K562 (cell line): ENCODE measurements around the gene LMBRD1. TPM values are rescaled to one million over a fixed set of nuclear protein-coding genes. Genes with fewer than 3 reads are reported as not detected.

ENCODE experiments used
- ATAC-seq: fragments of 200-7000 bp; cut with Tn5 transposase; 3 replicates; pipeline ENCODE4 v1.9.1; 2020; ENCODE audit warnings: moderate library complexity
- BruUV-seq: library from RNA; stranded (reverse); fragments of 400-500 nt; replicated peaks from 2 replicates; lab custom pipeline; 2021; lab: Mats Ljungman, UMichigan
- CTCF ChIA-PET: fragments of 300-600 bp; formaldehyde crosslinking; extraction: SDS; loops from one replicate; lab custom pipeline; 2021; ENCODE audit warnings: low intra/inter-chr PET ratio; lab: Yijun Ruan, JAX
- POLR2A ChIA-PET: fragments of 300-600, 350-650 bp; sonication (Branson Sonifier 250); formaldehyde crosslinking; extraction: SDS; loops from one replicate; lab custom pipeline; 2021; ENCODE audit warnings: antibody characterized with exemption, inconsistent platforms; lab: Yijun Ruan, JAX
- DNase-seq, 4 experiments: peaks; one replicate each; pipeline versions ENCODE4 v3.0.0 to v3.0.0-alpha.2; 2011 to 2018; ENCODE audit warnings: low spot score in 3 of 4, mixed read lengths in 3 of 4; ENCODE audit errors: extremely low read depth in 1 of 4
- FAIRE-seq: peaks from 2 replicates; lab custom pipeline; 2011; peaks lifted over from hg19 to GRCh38; lab: Jason Lieb, UNC
- H2AFZ ChIP-seq: 2 replicates; pipeline ENCODE4 v1.6.0; 2011; ENCODE audit warnings: low read depth, low read length, control low read depth, inconsistent platforms
- H3K27ac ChIP-seq: fragments of 200-600 bp; 3 replicates; pipeline ENCODE4 v1.8.0; 2011; ENCODE audit warnings: low read depth, mild to moderate bottlenecking, control low read depth, inconsistent platforms, low read length, moderate library complexity, mixed read lengths; ENCODE audit errors: extremely low read depth
- H3K27me3 ChIP-seq, 2 experiments: fragments of 300-600 bp in 1 of 2; 2 replicates in 1 of 2; 3 replicates in 1 of 2; pipeline versions ENCODE4 v1.6.0 to v1.8.0; 2011; ENCODE audit warnings: inconsistent platforms in 2 of 2, low read length in 2 of 2, mild to moderate bottlenecking in 1 of 2, mixed read lengths in 1 of 2, moderate library complexity in 1 of 2; ENCODE audit not compliant: control insufficient read depth in 2 of 2, insufficient read depth in 2 of 2
- H3K36me3 ChIP-seq: fragments of 300-600 bp; 3 replicates; pipeline ENCODE4 v1.8.0; 2011; ENCODE audit warnings: mild to moderate bottlenecking, low read length, inconsistent platforms; ENCODE audit not compliant: control insufficient read depth, insufficient read depth
- H3K4me1 ChIP-seq, 2 experiments: fragments of 200-600 bp in 1 of 2; replicated peaks in 1 of 2; 2 replicates in 1 of 2; 3 replicates in 1 of 2; pipeline versions ENCODE4 v1.5.1 to v1.8.0; 2011; ENCODE audit warnings: inconsistent platforms in 2 of 2, low read length in 2 of 2, mild to moderate bottlenecking in 1 of 2, mixed read lengths in 1 of 2, moderate library complexity in 1 of 2; ENCODE audit not compliant: control insufficient read depth in 2 of 2, insufficient read depth in 2 of 2
- H3K4me2 ChIP-seq: 2 replicates; pipeline ENCODE4 v1.6.1; 2011; ENCODE audit warnings: low read length, control low read depth, inconsistent platforms, mixed read lengths; ENCODE audit not compliant: insufficient read depth
- H3K4me3 ChIP-seq: fragments of 200-600 bp; sonication (generic), shearing (Covaris generic); 2 replicates; pipeline ENCODE4 v1.5.1; 2016; ENCODE audit warnings: control low read depth, inconsistent platforms
- H3K79me2 ChIP-seq: fragments of 200-600 bp; 3 replicates; pipeline ENCODE4 v1.8.0; 2011; ENCODE audit warnings: low read length, inconsistent platforms; ENCODE audit not compliant: control insufficient read depth, insufficient read depth
- H3K9ac ChIP-seq, 2 experiments: 2 replicates each; pipeline versions ENCODE4 v1.6.0 to v1.6.1; 2011; ENCODE audit warnings: low read depth in 2 of 2, low read length in 2 of 2, control low read depth in 1 of 2, inconsistent platforms in 1 of 2, mild to moderate bottlenecking in 1 of 2, mixed read lengths in 1 of 2; ENCODE audit not compliant: insufficient read depth in 1 of 2
- H3K9me1 ChIP-seq: one replicate; pipeline ENCODE4 v1.6.0; 2011; ENCODE audit warnings: inconsistent platforms, mild to moderate bottlenecking, low read length, moderate library complexity; ENCODE audit not compliant: control insufficient read depth, insufficient read depth
- H3K9me3 ChIP-seq: replicated peaks from 2 replicates; pipeline ENCODE4 v1.5.1; 2011; ENCODE audit warnings: low read depth, low read length, inconsistent platforms; ENCODE audit not compliant: control insufficient read depth, insufficient read depth
- H4K20me1 ChIP-seq: replicated peaks from 2 replicates; pipeline ENCODE4 v1.6.1; 2011; ENCODE audit warnings: low read length, inconsistent platforms, mixed read lengths; ENCODE audit not compliant: control insufficient read depth, insufficient read depth
- MLX ChIP-seq, 2 experiments: fragments of 450-650 bp in 1 of 2; sonication (generic) in 1 of 2; formaldehyde crosslinking; conservative IDR thresholded peaks; 2 replicates each; pipeline versions ENCODE4 v1.4.0 to v1.8.1; 2020 to 2022; ENCODE audit warnings: mild to moderate bottlenecking in 1 of 2, missing genetic modification reagents in 1 of 2
- NFATC3 ChIP-seq: fragments of 450-650 bp; IDR thresholded peaks from 2 replicates; pipeline ENCODE4 v1.6.1; 2017; ENCODE audit warnings: mild to moderate bottlenecking
- USF2 ChIP-seq: sonication (generic); formaldehyde crosslinking; IDR thresholded peaks from 2 replicates; pipeline ENCODE4 v1.5.0; 2020; ENCODE audit warnings: missing genetic modification reagents
- ZNF41 ChIP-seq: fragments of 250-450 bp; sonication (Bioruptor Pico); conservative IDR thresholded peaks from 2 replicates; pipeline ENCODE4 v1.4.0; 2020; ENCODE audit warnings: mild to moderate bottlenecking
- ZNF668 ChIP-seq: fragments of 250-450 bp; sonication (Bioruptor Pico); IDR thresholded peaks from 2 replicates; pipeline ENCODE4 v1.8.0; 2022; ENCODE audit warnings: mild to moderate bottlenecking, inconsistent platforms
- WGBS: fragments of 100-300 bp; shearing (Covaris generic); methylation state at CpG from one replicate; pipeline ENCODE4 v1.1.6; 2016; ENCODE audit warnings: low coverage, mixed read lengths; ENCODE audit not compliant: insufficient coverage; ENCODE audit errors: missing lambda C conversion rate; 5-methylcytosine and 5-hydroxymethylcytosine counted together
- in situ Hi-C: fragments of 300-500 bp; cut with MboI; formaldehyde crosslinking; loops from 4 replicates; pipeline ENCODE4 v1.15.0; 2018; ENCODE audit warnings: inconsistent platforms, mixed read lengths
- intact Hi-C: fragments of 100-400 bp; cut with micrococcal nuclease; formaldehyde crosslinking; loops from 2 replicates; pipeline ENCODE4 v1.14.2; 2022
- polyA plus RNA-seq, 8 experiments: library from polyadenylated mRNA; depleted of rRNA in 4 of 8; stranded (reverse) in 5 of 8; unstranded in 3 of 8; fragments of >200 nt; fragmentation: Nextera tagmentation in 2 of 8; fragmentation: Illumina TruSeq in 1 of 8; extraction: Ambion mirVana in 2 of 8; extraction: Trizol in 1 of 8; gene quantifications; 2 replicates each; pipeline versions ENCODE4 v1.2.1 to v1.2.3, GENCODE V29; 2011 to 2014; ENCODE audit warnings: inconsistent platforms in 1 of 8, missing spikeins in 1 of 8
- total RNA-seq, 7 experiments: library from RNA; depleted of rRNA in 6 of 7; stranded (reverse); fragments of >200 nt in 6 of 7; fragmentation: Illumina TruSeq in 2 of 7; extraction: Trizol in 2 of 7; gene quantifications; 2 replicates each; pipeline versions ENCODE4 v1.2.1 to v1.2.3, GENCODE V29; 2011 to 2021; ENCODE audit warnings: low replicate concordance in 1 of 7

The LMBRD1 gene
- total and polyA plus RNA-seq, 9 of the 15 experiments (the other 6 are each of a cell fraction or from before 2014, with no cell fraction given), result 14.0 to 85.2 (median 26.5) TPM

GRCh38 chr6:69630767-69631166, 166.0 kb downstream of the LMBRD1 start:
- Histone ChIP-seq H3K9me3 (no peaks in the 10 kb centered on the region), H3K36me3 (no peaks in the 10 kb centered on the region), H3K4me3 (no peak overlapping the region), H3K79me2 (no peaks in the 10 kb centered on the region), H2AFZ (no peak overlapping the region), H4K20me1 (no peaks in the 10 kb centered on the region), H3K27ac (no peak overlapping the region), H3K27me3 (peaks cover 4% of the 10 kb centered on the region in 2 experiments; a peak in 3 of 5 replicates), H3K9ac (no peak overlapping the region), H3K4me1 (no peaks in the 10 kb centered on the region), H3K9me1 (no peaks in the 10 kb centered on the region), H3K4me2 (no peak overlapping the region)
- 0% methylated on average over 1 of the region's 1 CpG for WGBS
- FAIRE-seq (no peak), DNase-seq (no peak), ATAC-seq (no peak)
- CTCF ChIA-PET, result no interaction called here
- intact Hi-C loops, result no loop called here
- TF ChIP-seq ZNF668 (CRISPR knock-in tag) (no peak), ZNF41 (no peak), MLX (CRISPR knock-in tag; conservative IDR thresholded peaks at IDR 0.05) (no peak), NFATC3 (no peak), USF2 (no peak)
- in situ Hi-C loops, result no loop called here
- POLR2A ChIA-PET, result no interaction called here
- BruUV-seq, result no TSS peak
